HG02970 (cell line): ENCODE measurements around the gene DYNC1H1.
A peak's percentile ranks its signal among the peaks of the same experiment; 100 is the strongest.

ENCODE experiments used
- ATAC-seq: cut with Tn5 transposase; IDR thresholded peaks from one replicate; pipeline ENCODE4 v1.9.1; 2021; ENCODE audit warnings: mild to moderate bottlenecking, moderate library complexity, moderate number of reproducible peaks; ENCODE audit not compliant: unreplicated experiment, low FRiP score

DYNC1H1 gene

DNA sequence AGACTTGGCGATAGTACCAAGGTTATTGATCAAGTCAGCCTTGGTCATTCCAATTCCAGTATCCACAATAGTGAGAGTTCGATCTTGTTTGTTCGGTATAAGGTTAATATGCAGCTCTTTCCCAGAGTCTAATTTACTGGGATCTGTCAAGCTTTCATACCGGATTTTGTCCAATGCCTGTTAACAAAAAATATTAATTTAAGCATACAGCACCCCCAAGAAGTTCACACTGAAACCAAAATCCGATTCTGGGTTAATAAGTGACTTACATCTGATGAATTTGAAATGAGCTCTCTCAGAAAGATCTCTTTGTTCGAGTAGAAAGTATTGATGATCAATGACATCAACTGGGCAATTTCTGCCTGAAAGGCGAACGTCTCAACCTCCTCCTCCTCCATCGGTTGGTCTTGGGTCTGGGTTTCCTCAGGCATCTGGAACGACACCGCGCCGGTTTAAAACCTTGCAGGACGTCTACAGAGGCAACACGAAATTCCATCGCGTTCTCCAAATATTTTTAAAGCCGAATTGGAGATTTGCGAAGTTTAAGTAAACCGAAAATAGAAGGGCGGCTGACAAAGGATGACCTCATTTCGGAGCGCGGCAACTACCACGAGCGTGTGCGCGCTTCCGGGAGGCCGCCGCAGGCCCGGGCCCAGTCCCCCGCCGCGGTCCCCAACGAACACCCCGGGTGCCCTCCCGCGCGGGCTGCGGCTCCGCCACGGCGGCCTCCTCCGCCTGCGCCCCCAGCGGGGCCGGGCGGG, 121.8 kb downstream of the DYNC1H1 start:
- peak; percentile 11 for ATAC-seq

DNA sequence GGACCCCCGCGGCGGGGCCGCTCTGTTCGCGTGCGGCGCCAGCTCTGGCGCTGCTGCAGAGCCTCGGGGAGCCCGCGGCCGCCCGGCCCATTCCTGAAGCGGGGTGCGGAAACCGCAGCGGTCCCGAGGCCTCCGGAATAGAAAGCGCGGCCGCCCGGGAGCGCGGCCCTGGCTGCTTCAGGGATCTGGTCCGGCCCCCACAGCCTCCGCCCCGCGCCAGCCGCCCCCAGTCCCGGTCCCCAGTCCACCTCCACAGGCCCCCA, 122.3 kb downstream of the DYNC1H1 start:
- ATAC-seq = no peak

DNA sequence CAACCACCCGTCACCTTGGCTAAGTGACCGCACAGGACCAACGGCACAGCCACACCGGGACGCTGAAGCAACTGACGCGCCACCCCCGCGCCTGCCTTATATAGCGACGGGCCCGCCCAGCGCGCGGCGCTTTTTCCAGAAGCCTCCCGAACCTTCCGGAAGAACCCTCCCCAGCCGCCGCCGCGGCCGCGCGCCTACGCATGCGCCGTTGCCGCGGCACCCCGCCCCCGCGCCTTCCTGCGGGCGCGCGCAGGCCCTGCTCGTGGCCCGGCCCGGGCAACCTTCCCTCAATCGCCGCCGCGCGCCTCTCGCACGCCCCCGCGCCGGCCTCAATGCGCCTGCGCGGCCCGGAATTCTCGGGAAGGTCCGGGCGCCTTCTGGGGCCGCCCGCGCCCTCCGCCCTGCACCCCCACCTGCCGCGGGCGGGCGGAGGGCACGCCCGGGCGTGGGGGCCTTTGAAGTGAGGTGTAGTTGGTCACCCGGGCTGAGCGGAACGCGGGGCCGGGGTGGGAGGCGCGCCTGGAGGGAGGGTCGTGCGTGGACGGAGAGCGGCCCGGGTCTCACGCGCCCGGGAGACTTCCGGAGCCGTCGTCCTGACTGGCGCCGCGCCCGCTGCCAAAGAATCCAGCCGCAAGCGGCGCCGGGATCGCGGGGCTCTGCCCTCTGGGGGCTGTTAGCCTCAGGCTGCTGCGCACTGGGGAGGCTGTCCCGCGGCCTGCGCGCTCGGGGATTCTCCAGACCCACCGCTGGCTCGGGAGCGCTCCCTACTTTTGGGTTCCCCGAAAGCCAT, 122.8 kb downstream of the DYNC1H1 start, which contains the start of gene HSP90AA1:
Gene HSP90AA1, minus strand, starts transcription at position 73 of the 790 bp plus-strand sequence. CDS start 666 bp downstream, outside the sequence.
- peak; percentile 85 for ATAC-seq

DNA sequence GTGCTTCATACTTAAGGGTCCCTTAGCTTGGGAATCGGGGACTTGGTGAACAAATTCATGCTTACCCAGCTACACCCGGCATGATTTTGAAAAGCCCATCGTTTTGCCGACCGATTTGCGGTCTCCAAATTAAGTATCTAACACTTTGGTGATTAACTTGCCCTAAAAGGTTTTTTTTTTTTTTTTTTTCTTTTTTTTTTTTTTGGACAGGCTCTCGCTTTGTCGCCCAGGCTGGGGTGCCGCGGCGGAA, 123.3 kb downstream of the DYNC1H1 start:
- ATAC-seq = no peak

DNA sequence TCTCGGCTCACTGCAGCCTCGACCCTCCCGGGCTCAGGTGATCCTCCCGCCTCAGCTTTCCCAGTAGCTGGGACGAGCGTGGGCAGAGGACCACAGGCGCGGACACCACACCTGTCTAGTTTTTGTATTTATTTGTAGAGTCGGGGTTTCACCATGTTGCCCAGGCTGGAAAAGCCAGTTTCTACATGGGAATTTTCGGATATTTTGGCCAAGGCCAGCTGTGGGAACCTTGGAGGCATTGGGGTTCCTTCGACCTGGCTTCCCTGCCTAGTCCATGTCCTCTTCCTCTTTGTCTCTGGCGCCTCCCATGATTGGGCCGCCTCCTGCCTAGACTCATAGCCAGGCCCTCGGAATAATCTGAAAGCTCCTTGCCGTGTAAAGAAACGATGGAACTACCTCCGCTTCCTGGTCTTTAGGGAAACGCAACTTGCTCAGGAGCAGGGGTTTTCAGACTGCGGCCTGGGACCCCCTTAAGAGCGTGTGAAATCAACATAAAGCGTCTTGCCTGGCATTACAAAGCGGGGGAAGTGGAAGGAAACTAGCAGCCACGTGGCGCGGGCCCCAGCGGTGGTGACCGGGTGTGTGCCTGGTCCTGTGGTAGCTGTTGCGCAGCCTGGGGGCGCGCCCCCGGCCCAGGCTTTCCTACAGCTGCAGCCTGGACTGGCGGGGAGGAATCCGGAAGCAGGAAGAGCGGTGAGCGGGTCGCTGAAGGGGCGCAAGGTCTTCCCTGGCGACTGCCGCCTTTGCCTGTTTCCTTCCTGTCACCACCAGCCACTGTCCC, 123.8 kb downstream of the DYNC1H1 start:
- no peak for ATAC-seq

DNA sequence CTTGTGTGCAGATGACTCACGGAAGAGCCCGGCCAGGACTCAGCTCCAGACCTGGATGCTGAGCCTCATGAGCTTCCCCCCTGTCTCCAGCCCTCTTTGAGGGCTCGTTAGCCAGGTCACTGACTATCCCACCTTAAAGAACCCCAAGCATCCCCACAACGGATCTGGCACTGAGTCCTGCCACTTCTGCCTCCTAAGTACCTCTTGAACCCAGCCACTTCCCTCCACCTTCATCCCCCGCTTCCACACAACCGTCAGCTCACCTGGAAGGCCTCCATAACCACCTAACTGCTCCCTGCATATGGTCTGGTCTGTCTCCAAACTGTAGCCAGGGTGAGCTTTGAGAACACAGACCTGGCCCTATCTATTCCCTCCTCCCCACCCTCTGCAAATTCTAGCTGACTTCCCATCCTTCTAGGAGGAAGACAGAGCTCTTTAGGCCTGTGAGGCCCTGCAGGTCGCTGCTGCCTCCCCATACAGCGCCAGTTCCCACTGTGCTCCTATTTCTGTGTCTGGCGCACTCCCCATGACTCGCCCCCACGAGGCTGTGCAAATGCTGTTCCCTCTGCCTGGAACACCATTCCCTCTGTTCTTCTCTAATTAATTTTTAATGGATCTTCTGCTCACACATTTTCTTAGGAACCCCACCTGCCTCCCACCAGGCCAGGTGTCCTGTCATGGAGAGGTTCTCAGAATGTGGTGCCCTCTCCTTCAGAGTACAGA, 125.4 kb downstream of the DYNC1H1 start:
- ATAC-seq = no peak

DNA sequence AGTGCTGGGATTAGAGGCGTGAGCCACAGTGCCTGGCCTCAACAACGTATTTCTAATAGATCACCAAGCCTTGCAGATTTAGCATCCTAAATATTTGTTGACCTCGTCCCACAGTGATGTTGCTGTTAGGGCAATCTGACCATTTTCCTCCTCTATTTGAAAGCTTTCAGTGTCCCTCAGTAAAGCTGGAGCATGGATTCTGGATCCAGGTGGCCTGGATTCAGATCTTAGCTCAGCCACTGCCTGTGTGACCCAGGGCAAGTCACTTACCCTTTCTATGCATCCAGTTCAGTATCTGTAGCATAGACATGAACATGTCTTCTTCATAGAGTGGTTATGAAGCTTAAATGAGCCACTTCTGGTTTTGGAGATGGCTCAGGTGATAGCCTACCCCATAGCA, 126.3 kb downstream of the DYNC1H1 start:
- ATAC-seq = no peak

DNA sequence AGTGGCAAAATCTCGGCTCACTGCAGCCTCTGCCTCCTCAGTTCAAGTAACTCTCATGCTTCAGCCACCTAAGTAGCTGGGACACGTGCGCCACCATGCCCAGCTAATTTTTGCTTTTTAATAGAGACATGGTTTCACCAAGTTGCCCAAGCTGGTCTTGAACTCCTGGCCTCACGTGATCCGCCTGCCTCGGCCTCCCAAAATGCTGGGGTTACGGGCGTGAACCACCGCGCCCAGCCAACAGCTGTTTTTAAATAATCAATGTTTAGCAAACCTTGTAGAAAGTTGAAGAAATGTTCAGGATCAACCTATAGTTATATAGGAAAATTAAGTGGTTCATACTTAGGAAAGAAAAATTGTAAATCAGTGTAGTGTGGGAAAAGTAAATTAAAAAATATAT, 128.4 kb downstream of the DYNC1H1 start:
- ATAC-seq = no peak

DNA sequence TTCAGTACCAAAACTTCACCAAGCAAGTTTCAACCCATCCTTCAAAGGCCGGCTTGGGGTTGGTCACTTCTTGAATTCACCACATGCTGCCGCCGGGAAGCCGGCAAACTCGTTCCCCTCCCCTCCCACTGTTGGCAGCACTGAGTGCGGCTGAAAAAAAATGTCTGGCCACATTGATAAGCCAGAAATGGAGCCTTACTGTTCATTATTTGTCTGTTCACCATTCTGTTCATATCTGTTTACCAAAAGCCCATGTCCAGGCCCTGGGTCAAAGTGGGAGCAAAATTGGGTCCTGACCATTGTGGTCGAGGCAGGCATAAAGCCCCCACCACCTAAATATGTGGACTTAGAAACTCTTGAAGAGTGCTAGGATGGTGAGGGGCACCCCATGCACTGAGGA, 129.7 kb downstream of the DYNC1H1 start:
- no peak for ATAC-seq

DNA sequence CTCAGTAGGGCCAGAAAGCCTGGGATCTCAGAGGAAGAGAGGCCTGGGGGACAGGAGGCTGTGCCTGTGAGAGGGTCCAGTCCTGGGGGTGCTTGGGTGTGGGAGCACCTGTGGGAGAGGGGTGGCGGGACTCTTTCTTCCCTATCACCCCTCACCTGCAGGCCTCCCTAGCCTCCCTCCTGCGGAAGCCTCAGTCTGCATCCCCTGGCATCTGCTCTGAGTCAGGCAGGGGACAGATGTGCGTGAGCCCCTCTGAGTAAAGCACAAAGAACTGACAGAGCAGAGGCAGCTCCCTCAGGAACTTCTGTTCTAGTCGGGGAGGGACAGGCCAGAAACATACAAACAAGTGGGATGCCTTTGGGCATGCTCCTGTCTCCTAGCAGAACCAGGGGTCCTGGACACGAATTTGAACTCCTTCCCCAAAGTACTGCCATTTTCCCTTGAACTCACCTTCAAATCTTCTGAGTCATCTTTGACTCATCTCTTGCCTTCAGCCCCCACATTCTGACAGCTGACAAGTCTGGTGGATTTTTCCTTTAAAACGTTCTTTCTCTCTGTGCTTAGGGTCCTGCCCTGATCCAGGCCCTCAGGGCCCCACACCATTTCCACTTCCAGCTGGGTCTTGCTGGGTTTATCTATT, 131.0 kb downstream of the DYNC1H1 start:
- ATAC-seq = no peak

DNA sequence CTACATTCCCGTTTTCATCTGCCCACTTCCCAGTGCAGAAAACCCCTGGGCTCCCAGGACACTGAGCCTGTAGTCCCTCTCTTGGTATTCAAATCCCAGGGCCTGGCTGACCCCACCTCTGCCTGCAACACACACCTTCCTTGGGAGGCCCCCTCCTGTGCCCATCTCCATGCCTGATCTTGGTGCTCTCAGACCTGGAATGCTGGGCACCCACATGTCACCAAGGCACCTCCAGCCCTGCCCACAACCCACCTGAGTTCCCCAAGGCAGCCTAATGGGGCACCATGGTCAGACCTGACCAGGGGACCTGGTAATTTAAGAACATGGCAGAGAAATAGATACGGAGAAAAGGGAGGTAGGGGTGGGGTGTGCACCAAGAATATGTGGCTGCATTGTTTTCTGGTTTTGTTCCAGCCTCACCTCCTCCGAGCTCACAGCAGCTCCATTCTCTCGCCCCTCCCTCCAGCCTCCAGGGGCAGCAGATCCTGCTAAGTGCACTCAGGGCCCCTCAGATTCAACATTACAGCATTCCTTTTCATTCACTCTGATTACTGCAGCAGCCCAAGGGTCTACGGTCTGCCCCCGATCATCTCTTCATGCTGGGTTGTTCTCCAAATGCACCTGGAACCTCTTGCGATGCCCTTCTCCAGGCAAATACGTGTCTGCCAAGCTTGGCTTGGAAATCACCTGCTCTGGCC, 131.6 kb downstream of the DYNC1H1 start:
- no peak for ATAC-seq

DNA sequence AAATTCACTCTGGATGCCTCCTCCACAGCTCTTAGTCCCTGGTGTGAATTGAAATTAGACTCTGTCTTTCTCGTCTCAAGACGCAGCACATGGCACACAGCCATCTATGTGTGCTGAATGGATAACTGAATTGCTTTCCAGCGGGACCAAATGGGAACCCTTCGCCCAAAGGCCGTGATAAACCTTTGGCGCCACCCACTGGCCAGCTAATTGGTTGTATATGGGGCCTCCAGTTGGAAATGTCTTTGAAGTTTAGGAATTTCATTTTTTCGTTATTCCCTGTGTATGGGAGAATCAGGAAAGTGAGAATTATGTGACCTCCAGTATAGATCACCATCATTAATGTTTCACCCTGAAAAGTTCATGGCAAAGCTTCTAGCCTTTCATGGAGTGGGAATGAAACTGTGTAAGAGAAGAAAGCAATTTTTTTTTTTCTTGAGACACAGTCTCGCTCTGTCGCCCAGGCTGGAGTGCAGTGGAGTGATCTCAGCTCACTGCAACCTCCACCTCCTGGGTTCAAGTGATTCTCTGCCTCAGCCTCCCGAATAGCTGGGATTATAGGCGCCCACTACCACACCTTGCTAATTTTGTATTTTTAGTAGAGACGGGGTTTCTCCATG, 132.3 kb downstream of the DYNC1H1 start:
- ATAC-seq = no peak

DNA sequence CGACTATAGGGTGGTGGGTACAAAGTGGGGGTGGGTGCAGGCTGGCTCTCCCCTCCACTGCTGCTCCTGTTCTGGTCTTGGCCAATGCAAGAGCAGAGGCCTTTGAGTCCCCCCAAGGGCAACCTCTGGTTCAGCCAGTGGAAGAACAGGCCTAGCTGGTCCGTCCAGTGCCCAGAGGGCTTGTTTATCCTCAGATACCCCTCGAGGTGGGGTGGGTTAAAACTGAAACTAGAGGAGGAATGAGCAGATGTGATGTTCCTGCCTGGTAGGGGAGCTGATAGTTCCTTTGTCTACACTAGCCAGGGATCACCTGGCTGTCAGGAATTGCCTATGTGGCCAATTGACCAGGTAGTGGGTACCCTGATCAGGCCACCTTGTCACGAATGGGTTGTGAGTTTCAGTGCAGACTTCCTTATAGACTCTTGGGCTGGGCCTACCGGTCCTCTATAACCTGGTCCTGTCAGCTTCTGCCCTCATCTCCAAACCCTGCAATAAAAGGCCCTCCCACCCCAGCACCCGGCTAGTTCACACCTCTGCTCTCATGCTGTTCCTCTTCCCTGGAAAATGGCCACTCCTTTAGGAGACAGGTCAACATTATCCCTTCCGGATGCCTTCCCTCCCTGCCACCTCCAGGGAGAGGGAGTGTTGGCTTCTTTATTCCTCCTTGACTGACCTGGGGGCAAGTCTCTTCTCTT, 133.2 kb downstream of the DYNC1H1 start:
- no peak for ATAC-seq

DNA sequence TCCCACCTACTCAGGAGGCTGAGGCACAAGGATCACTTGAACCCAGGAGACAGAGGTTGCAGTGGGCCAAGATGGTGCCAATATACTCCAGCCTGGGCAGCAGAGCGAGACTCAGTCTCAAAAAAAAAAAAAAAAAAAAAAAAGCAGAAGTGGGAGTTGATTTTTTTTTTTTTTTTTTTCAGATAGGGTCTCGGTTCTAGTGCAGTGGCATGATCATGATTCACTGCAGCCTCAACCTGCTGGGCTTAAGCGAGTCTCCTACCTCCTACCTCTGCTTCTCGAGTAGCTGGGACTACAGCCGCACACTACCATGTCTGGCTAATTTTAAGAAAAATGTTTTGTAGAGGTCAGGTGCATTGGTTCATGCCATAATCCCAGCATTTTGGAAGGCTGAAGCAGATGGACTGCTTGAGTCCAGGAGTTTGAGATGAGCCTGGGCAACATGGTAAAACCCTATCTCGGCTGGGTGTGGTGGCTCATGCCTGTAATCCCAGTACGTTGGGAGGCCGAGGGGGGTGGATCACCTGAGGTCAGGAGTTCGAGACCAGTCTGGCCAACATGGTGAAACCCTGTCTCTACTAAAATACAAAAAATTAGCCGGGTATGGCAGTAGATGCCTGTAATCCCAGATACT, 138.8 kb downstream of the DYNC1H1 start:
- ATAC-seq = no peak

DNA sequence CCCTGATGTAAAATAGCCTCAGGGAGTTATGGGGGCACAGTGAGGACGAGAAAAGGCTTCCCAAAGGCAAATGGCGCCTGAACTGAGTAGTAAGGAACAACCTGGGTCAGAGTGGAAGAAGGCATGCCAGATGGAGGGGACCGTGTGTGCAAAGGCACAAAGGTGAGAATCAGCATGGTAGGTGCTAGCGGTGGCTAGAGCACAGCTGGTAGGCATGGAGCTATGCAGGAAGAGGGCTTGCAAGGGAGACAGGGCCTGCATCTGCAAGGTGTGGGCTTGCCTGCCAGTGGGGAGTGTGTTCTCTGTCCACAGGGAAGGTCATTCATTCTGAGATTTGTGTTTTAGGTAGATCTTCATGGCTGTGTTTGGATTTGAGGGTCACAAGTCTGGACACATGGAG, 141.0 kb downstream of the DYNC1H1 start:
- no peak for ATAC-seq
